IPS-15b (cell line): Measurements from ENCODE around the gene TRIM54.
"Not testable (repeated sequence)": the region's sequence is repeated elsewhere in the genome, so short reads cannot be mapped to it uniquely, and the experiment has no call there.

ENCODE experiments used
- H3K27me3 ChIP-seq: one replicate; pipeline ENCODE4 v1.6.1; 2013; ENCODE audit warnings: low read length; ENCODE audit not compliant: control insufficient read depth, insufficient read depth
- H3K36me3 ChIP-seq: one replicate; pipeline ENCODE4 v1.6.1; 2013; ENCODE audit warnings: low read length; ENCODE audit not compliant: control insufficient read depth, insufficient read depth
- H3K4me1 ChIP-seq: one replicate; pipeline ENCODE4 v1.6.1; 2013; ENCODE audit warnings: mild to moderate bottlenecking, low read length; ENCODE audit not compliant: control insufficient read depth, insufficient read depth
- H3K4me3 ChIP-seq: one replicate; pipeline ENCODE4 v1.5.1; 2013; ENCODE audit warnings: low read depth, low read length
- H3K9ac ChIP-seq: one replicate; pipeline ENCODE4 v1.6.1; 2013; ENCODE audit warnings: low read depth, mild to moderate bottlenecking, low read length
- H3K9me3 ChIP-seq: one replicate; pipeline ENCODE4 v1.6.1; 2013; ENCODE audit warnings: mild to moderate bottlenecking, low read length; ENCODE audit not compliant: control insufficient read depth, insufficient read depth

The TRIM54 gene

DNA sequence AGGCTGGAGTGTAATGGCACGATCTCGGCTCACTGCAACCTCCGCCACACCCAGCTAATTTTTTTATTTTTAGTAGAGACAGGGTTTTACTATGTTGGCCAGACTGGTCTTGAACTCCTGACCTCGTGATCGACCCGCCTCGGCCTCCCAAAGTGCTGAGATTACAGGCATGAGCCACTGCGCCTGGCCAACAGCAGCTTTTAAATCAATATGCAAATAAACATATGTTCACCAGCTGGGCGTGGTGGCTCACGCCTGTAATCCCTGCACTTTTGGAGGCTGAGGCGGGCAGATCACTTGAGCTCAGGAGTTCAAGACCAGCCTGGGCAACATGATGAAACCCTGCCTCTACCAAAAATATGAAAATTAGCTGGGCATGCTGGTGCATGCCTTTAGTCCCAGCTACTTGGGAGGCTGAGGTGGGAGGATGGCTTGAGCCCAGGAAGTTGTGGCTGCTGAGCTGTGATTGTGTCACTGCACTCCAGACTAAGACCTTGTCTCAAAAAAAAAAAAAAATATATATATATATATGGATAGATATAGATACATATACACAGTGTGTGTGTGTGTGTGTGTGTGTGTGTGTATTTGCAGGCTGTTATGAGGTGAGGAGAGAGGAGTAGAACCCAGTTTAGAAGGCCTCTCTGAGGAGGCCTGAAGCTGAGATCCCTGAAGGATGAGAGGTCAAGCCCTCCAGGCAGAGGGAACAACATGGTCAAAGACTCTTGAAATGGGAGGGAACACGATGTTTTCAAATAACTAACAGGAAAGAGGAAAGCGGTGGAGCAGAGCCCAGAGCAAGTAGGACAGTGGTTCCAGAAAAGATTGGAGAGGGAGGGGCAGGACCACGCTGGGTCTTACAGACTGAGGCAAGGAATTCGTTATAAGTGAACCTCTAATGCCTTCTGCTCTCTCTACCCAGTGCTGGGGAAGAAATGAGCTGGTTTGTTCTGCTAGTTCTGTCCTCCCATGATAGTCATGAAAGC lies 9.4 kb upstream of the TRIM54 start:
- H3K27me3 ChIP-seq = peaks cover 11% of the 10 kb centered on the region
- H3K36me3 ChIP-seq = not testable (repeated sequence)

DNA sequence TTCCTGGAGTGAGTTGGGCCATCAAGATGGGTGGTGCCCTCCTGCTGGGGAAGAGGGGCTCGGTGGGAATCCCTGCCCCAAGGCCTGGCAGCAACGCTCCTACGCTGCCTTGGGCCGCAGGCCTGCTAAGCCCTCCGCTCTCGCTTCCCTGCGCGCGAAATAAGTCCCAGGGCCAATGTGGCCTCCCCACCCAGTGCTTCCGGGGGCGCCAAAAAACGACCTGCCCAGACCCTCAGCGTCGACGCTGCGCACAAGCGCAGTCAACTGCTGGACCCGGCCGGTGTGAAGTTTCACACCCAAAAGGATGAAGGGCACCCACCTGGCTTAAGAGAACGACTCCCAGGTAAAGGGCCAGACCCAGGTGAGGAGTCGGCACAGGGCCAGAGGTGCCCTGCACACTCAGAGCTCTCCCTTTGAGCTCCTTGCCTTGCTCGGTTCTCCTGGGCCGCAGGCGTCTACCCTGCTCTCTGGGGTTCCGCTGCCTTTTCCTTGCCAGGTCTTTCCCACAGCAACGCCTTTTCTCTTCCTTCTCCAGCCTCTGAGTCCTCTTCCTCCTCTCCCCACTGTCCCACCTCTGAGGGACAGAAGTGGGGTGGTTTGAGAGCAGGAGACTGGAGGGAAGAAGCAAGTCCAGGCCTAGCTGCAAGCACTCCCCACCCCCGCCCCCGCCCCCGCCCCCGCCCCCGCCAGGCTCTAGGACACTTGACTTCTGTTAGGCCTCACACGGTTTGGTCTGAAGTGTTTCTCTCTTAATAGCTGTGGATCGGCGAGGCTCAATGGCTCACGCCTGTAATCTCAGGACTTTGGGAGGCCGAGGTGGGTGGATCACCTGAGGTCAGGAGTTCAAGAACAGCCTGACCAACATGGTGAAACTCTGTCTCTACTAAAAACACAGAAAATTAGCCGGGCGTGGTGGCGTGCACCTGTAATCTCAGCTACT lies 6.7 kb upstream of the TRIM54 start, which contains the start of gene DNAJC5G:
Gene DNAJC5G, plus strand, starts transcription at position 223 of the 940 bp plus-strand sequence. CDS start 1,296 bp downstream, outside the sequence.
- no peaks in the 10 kb centered on the region for H3K36me3 ChIP-seq
- peaks cover 3% of the 10 kb centered on the region for H3K27me3 ChIP-seq
- peaks cover 2% of the 10 kb centered on the region for H3K4me1 ChIP-seq
- H3K9ac ChIP-seq = no peak within 1 kb of the TSS
- no peak within 1 kb of the TSS for H3K4me3 ChIP-seq
- no peaks in the 10 kb centered on the region for H3K9me3 ChIP-seq

More for the DNA sequence above, 9.4 kb upstream of the TRIM54 start:
- not testable (repeated sequence) for H3K4me3 ChIP-seq, H3K4me1 ChIP-seq, H3K9ac ChIP-seq, H3K9me3 ChIP-seq

DNA sequence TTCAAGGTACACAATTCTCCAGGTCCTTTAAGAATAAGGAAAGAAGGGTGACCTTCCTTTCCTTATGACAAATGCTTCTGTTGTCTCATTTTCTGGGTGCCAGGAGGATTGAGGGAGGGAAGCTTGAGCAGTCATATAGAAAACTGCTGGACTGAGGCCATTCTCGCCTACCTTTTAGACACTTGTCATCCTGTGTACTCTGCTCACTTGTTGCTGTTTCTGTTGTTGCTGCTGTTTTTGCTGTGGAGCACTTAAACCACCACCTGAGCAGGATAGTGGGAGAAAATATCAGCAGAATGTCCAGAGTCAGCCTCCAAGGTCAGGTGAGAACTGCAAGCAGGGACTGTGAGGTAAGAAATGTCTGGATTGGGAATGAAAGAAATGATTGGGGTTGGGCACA lies 4.2 kb upstream of the TRIM54 start:
- Histone ChIP-seq H3K4me1 (peaks cover 16% of the 10 kb centered on the region), H3K4me3 (no peak overlapping the region), H3K9me3 (no peaks in the 10 kb centered on the region), H3K9ac (no peak overlapping the region), H3K36me3 (no peaks in the 10 kb centered on the region), H3K27me3 (peaks cover 6% of the 10 kb centered on the region)

DNA sequence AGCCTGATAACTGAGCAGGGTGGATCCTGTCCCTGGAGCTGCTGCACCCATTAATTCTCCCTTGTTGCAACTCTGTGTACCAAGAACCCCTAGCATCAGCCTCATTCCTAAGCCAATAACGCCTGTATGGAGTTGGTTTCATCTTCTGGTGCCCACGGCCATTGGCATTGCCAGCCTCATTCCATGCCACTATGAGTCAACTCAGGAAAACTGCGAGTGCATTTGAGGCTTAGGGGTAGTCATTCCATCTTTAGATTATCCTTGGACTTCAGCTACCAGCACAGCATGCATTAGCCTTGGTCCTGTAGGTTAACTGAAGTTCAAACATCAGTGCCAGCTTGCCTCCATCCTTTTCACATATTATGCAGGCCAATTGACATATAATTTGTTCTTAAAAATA lies 1.4 kb upstream of the TRIM54 start:
- peaks cover 17% of the 10 kb centered on the region for H3K4me1 ChIP-seq
- no peak overlapping the region for H3K4me3 ChIP-seq
- no peaks in the 10 kb centered on the region for H3K9me3 ChIP-seq
- no peak overlapping the region for H3K9ac ChIP-seq
- H3K27me3 ChIP-seq = peaks cover 6% of the 10 kb centered on the region
- H3K36me3 ChIP-seq = no peaks in the 10 kb centered on the region

DNA sequence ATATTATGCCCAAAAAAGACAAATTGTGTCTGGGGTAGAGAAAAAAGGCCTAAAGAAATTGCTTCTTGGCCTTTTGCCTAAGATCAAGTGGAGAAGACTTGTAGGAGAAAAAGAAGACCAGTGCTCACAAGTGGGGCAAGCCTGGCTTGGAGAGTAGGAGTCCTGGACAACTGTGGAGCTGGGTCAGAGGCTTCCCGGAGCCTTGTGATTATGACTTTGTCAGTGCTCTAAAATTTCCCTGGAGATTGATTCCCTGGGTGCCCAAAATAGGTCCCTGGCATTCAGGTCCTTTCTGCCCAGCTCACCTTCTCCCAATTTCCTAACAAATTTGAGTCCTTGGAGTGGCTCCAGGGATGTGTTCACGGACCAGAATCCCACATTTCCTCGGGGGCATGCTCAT lies 787 bp upstream of the TRIM54 start:
- Histone ChIP-seq H3K27me3 (peaks cover 6% of the 10 kb centered on the region), H3K4me3 (no peak overlapping the region), H3K9ac (no peak overlapping the region)

DNA sequence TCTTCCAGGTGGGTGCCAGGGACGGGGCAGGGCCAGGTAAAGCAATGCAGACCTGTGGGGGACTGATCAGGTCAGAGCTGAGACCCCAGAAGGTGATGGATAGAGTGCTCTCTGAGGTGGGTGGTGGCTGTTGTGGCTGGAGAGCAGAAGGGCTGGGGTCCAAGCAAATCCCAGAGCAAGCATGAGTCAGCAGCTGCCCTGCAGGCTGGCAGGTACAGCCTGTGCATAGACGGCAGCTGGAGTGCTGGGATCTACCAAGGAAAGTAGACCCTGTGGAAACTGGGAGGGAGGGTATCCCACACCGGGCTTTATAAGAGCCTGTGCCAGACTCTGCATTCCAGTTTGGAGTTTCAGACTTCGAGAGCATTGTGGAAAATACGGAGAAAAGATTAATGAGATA lies 663 bp downstream of the TRIM54 start:
- Histone ChIP-seq H3K36me3 (no peaks in the 10 kb centered on the region), H3K27me3 (peaks cover 6% of the 10 kb centered on the region), H3K4me3 (peak overlapping the region; percentile 40), H3K9ac (peak overlapping the region; percentile 39), H3K4me1 (peaks cover 24% of the 10 kb centered on the region), H3K9me3 (no peaks in the 10 kb centered on the region)

More for the DNA sequence above, 787 bp upstream of the TRIM54 start:
- Histone ChIP-seq H3K9me3 (no peaks in the 10 kb centered on the region), H3K36me3 (no peaks in the 10 kb centered on the region), H3K4me1 (peaks cover 19% of the 10 kb centered on the region)

DNA sequence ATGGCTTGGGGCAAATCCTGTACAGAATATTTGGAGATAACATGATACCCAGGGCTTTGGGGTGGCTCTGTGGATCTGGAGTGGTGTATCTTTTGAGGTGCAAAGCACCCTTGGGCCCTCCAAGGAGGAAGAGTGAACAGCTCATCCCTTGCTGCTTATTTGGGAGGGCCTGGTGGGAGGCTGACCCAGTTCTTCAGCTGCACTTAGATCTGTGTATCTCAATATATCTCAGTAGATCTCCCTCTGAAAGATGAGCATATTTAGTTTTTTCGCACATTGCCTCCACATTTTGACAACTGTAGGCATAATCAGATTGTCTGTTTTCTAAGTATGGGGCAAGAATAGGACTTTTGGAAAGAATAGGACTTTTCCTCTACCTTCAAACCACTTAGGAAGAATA lies 2.8 kb downstream of the TRIM54 start:
- Histone ChIP-seq H3K36me3 (no peaks in the 10 kb centered on the region), H3K9me3 (no peaks in the 10 kb centered on the region), H3K4me1 (peaks cover 24% of the 10 kb centered on the region), H3K4me3 (no peak overlapping the region), H3K27me3 (peaks cover 6% of the 10 kb centered on the region), H3K9ac (no peak overlapping the region)

DNA sequence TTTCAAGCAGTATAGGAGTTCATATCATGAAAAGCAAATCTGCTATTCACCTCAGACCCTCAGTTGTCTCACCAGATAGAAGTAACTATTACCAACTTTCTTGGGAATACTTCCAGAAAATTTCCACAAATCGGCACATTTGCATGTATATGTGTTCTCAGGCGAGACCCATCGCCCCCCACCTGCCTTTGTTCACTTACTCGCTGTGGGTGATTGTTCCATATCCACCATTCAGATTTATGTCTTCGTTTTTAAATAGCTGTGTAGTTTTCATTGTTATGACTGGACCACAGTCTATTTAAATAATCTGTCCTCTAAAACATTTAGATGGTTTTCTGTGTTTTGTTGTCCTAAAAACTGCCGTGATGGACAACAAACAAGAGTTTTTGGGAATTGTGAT lies 3.3 kb downstream of the TRIM54 start:
- no peaks in the 10 kb centered on the region for H3K9me3 ChIP-seq
- H3K4me1 ChIP-seq = peaks cover 24% of the 10 kb centered on the region
- no peak overlapping the region for H3K4me3 ChIP-seq
- no peak overlapping the region for H3K9ac ChIP-seq
- peaks cover 6% of the 10 kb centered on the region for H3K27me3 ChIP-seq
- no peaks in the 10 kb centered on the region for H3K36me3 ChIP-seq

DNA sequence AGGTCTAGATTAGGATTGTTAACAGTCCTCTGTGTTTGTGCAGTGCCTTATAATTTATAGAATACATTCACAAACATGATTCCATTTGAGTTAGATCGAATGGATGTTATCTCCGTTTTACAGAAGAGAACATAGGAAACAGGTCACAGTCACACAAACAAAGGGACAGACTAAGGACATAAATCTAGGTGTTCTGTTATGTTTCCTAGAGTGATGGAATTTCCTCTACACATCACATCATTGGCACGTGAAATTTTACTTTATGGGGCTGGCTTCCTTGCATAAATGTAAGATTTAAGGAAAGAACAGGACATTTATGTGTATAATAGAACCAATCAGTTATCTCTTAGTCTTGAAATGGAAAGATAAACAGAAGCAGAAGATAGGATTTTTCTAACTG lies 6.4 kb downstream of the TRIM54 start:
- no peaks in the 10 kb centered on the region for H3K9me3 ChIP-seq
- no peak overlapping the region for H3K9ac ChIP-seq
- H3K4me1 ChIP-seq = peaks cover 9% of the 10 kb centered on the region
- no peaks in the 10 kb centered on the region for H3K36me3 ChIP-seq
- no peaks in the 10 kb centered on the region for H3K27me3 ChIP-seq
- H3K4me3 ChIP-seq = no peak overlapping the region

DNA sequence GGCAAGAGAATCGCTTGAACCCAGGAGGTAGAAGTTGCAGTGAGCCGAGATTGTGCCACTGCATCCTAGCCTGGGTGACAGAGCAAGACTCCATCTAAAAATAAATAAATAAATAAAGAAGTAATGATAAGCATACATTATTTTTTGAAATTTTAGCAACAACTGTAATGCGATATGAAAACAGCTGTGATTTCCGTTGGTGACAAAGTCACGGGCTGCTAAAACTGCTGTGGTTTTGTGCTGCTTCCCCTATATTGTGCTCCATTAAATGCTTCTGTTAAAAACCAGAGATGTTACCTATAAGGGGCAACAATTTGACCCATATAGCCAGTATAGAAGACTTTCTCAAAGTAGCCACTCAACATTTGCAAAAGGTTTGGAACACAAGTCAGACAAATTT lies 8.3 kb downstream of the TRIM54 start:
- Histone ChIP-seq H3K9me3 (no peaks in the 10 kb centered on the region), H3K4me3 (no peak overlapping the region), H3K27me3 (no peaks in the 10 kb centered on the region), H3K9ac (no peak overlapping the region), H3K4me1 (peaks cover 9% of the 10 kb centered on the region), H3K36me3 (no peaks in the 10 kb centered on the region)

DNA sequence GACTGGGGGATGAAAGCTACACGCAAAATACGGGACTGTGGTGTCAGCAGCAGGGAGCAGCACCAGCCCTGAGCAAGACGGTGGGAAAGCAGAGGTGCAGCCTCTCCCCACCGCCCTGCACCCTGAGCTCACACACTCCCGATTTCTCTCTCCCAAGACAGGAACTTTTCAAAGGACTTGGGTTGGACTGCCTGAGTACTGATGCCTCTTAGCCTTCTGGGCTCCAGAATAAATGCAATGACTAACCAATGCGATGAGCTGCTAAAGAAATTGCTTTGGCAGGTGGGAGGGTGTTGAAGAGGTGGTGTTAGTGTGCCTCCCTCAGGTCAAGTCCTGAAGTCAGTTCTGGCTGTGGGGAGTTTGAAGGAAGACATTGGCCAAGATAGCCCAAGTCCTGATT lies 9.6 kb downstream of the TRIM54 start:
- Histone ChIP-seq H3K27me3 (no peaks in the 10 kb centered on the region), H3K4me1 (peaks cover 3% of the 10 kb centered on the region), H3K36me3 (no peaks in the 10 kb centered on the region), H3K4me3 (peak overlapping the region; percentile 35), H3K9me3 (no peaks in the 10 kb centered on the region), H3K9ac (no peak overlapping the region)
